RWPE2 (cell line): Measurements from ENCODE around the gene CLIC1.

ENCODE experiments used
- ATAC-seq: fragments of 200-7000 bp; cut with Tn5 transposase; 3 replicates; pipeline ENCODE4 v1.9.1; 2021; ENCODE audit warnings: low read depth
- DNase-seq: peaks from one replicate; pipeline ENCODE4 v3.0.0-alpha.2; 2020; ENCODE audit warnings: low spot score
- H3K27ac ChIP-seq: fragments of 450-650 bp; 2 replicates; pipeline ENCODE4 v1.5.1; 2017; ENCODE audit warnings: mild to moderate bottlenecking; ENCODE audit not compliant: poor library complexity, severe bottlenecking
- H3K27me3 ChIP-seq: fragments of 250-450 bp; sonication (Bioruptor Pico); 2 replicates; pipeline ENCODE4 v1.5.1; 2021; ENCODE audit warnings: mild to moderate bottlenecking, moderate library complexity; ENCODE audit not compliant: insufficient read depth, poor library complexity, severe bottlenecking
- H3K36me3 ChIP-seq: fragments of 250-450 bp; sonication (Bioruptor Pico); 2 replicates; pipeline ENCODE4 v1.5.1; 2020; ENCODE audit warnings: low read depth, mild to moderate bottlenecking, moderate library complexity
- H3K4me1 ChIP-seq: fragments of 250-450 bp; sonication (Bioruptor Pico); 2 replicates; pipeline ENCODE4 v1.5.1; 2021; ENCODE audit warnings: mild to moderate bottlenecking, moderate library complexity; ENCODE audit not compliant: insufficient read depth, poor library complexity, severe bottlenecking
- H3K4me3 ChIP-seq: fragments of 250-450 bp; sonication (Bioruptor Pico); 2 replicates; pipeline ENCODE4 v1.5.1; 2021; ENCODE audit warnings: mild to moderate bottlenecking, moderate library complexity; ENCODE audit not compliant: severe bottlenecking
- H3K9me3 ChIP-seq: fragments of 250-450 bp; sonication (Bioruptor Pico); 2 replicates; pipeline ENCODE4 v1.5.1; 2021; ENCODE audit warnings: mild to moderate bottlenecking, moderate library complexity; ENCODE audit not compliant: severe bottlenecking
- TF ChIP-seq, protein P1 (sequence below): fragments of 450-650 bp; IDR thresholded peaks from one replicate; pipeline ENCODE4 v1.5.1; 2017; ENCODE audit warnings: mild to moderate bottlenecking, moderate library complexity; ENCODE audit not compliant: poor library complexity, severe bottlenecking

The CLIC1 gene

DNA sequence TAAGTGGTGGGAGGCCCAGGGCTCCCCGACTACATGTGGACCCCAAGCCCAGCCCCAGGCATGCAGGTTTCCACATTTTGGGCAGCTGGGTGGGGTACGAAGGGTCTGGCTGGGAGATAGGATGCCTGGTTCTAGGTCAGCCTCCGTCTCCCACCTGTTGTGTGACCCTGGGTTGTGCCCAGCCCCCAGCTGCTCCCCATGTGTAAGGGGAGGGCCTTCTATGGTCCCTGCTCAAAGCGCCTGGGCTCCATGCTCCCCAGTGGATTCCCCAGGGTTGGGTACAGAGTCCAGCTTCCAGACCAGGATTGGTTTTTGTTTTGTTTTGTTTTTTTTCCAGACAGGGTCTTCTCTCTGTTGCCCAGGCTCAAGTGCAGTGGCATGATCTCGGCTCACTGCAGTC, 41.9 kb upstream of the CLIC1 start:
- ATAC-seq (no peak), DNase-seq (no peak)
- Histone ChIP-seq H3K27ac (peak overlapping the region; percentile 73), H3K27me3 (no peaks in the 10 kb centered on the region), H3K9me3 (no peaks in the 10 kb centered on the region), H3K4me3 (no peak overlapping the region), H3K4me1 (peaks cover 19% of the 10 kb centered on the region), H3K36me3 (peaks cover 33% of the 10 kb centered on the region)
- TF ChIP-seq, protein P1, sequence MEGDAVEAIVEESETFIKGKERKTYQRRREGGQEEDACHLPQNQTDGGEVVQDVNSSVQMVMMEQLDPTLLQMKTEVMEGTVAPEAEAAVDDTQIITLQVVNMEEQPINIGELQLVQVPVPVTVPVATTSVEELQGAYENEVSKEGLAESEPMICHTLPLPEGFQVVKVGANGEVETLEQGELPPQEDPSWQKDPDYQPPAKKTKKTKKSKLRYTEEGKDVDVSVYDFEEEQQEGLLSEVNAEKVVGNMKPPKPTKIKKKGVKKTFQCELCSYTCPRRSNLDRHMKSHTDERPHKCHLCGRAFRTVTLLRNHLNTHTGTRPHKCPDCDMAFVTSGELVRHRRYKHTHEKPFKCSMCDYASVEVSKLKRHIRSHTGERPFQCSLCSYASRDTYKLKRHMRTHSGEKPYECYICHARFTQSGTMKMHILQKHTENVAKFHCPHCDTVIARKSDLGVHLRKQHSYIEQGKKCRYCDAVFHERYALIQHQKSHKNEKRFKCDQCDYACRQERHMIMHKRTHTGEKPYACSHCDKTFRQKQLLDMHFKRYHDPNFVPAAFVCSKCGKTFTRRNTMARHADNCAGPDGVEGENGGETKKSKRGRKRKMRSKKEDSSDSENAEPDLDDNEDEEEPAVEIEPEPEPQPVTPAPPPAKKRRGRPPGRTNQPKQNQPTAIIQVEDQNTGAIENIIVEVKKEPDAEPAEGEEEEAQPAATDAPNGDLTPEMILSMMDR = no peak

DNA sequence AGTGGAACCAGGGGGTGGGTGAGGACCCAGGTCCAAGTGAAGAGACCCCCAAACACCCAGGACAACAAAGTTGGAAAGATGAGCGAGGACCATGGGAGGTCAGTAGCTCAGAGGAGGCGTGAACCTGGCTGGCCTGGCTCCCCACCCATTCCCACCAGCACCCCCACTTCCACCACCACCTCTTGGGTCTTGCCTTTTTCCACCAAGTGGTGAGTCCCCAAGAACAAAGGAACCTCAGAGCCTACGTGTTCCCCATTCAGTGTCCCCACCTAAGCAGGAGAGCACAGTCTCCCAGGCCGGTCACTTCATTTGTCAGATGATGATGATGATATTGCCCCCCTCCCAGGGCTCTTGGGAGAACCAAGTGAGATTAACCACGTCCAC, 41.3 kb upstream of the CLIC1 start:
- ATAC-seq (no peak), DNase-seq (no peak)
- no peaks in the 10 kb centered on the region for H3K9me3 ChIP-seq
- no peak overlapping the region for H3K4me3 ChIP-seq
- TF ChIP-seq, protein P1 = no peak
- H3K36me3 ChIP-seq = peaks cover 28% of the 10 kb centered on the region
- no peaks in the 10 kb centered on the region for H3K27me3 ChIP-seq
- H3K27ac ChIP-seq = peak overlapping the region; percentile 73
- peaks cover 19% of the 10 kb centered on the region for H3K4me1 ChIP-seq

DNA sequence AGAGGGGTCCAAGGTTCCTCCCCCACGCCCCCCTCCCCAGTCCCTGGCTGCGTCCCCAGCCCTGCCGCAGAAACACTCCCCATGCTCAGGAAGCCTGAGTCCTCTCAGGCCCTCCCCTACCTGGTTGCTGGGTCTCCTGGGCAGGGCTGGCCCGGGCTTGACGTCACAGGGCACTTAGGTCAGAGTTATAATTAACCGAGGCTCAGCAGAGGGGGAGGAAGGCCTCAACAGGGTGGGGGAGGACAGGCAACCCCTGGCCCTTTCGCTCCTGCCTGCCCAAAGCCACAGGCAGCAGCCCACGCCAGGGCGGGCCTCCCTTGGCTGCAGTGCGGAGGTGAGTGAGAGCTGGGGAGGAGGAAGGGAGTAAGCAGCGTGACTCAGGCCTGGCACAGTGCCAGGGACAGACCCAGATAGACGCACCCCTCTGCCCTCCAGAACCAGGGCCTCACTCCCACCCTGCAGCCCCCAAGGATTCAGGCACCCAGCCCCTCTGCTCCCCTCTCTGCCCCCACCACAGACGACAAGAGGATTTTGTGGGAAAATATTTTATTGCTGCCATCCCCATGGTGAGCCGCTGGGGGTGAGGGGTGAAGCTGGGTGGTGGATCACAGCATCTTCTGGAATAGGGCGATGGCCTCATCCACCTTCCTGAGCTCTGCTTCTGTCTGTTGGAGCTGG, 40.8 kb upstream of the CLIC1 start, which contains the start of gene VWA7:
Gene VWA7, minus strand, starts transcription at position 340 of the 678 bp plus-strand sequence. CDS start 549 bp downstream, outside the sequence.
- Histone ChIP-seq H3K4me3 (peak within 1 kb of the TSS; percentile 0), H3K9me3 (no peaks in the 10 kb centered on the region), H3K36me3 (peaks cover 23% of the 10 kb centered on the region), H3K4me1 (peaks cover 19% of the 10 kb centered on the region), H3K27me3 (no peaks in the 10 kb centered on the region), H3K27ac (peak within 1 kb of the TSS; percentile 73)
- TF ChIP-seq, protein P1 = no peak
- peak; percentile 92 for ATAC-seq
- DNase-seq = peak; percentile 94

DNA sequence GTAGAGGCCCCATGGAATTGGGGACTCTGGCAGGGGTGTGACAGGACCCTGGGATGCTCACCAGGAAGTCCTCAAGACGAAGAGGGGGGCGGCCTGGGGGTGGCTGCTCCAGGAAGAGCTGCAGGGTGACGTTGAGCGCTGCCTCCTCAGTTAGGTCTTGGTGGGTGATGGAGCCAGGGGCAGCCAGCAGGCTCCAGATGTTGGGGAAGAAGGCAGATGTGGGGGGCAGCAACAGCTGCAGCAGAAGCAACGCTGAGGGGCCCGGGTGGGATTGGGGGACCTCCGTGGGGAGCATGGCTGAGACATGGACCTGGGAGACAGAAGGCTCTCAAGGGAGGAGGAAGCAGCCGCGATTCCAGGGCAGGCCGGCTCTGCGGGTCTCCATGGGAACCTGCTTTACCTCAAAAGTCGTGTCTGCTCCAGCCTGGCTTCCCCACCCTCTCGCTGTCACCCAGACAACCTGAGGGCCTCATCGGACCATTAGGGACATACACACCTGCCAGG, 40.2 kb upstream of the CLIC1 start:
- TF ChIP-seq, protein P1 = no peak
- Histone ChIP-seq H3K9me3 (no peaks in the 10 kb centered on the region), H3K27me3 (no peaks in the 10 kb centered on the region), H3K36me3 (peaks cover 17% of the 10 kb centered on the region), H3K4me3 (peak overlapping the region; percentile 0), H3K4me1 (peaks cover 19% of the 10 kb centered on the region), H3K27ac (peak overlapping the region; percentile 73)
- ATAC-seq (peak; percentile 17), DNase-seq (no peak)
